ENCODE results near the gene SLC25A44.

Gene SLC25A44

DNA sequence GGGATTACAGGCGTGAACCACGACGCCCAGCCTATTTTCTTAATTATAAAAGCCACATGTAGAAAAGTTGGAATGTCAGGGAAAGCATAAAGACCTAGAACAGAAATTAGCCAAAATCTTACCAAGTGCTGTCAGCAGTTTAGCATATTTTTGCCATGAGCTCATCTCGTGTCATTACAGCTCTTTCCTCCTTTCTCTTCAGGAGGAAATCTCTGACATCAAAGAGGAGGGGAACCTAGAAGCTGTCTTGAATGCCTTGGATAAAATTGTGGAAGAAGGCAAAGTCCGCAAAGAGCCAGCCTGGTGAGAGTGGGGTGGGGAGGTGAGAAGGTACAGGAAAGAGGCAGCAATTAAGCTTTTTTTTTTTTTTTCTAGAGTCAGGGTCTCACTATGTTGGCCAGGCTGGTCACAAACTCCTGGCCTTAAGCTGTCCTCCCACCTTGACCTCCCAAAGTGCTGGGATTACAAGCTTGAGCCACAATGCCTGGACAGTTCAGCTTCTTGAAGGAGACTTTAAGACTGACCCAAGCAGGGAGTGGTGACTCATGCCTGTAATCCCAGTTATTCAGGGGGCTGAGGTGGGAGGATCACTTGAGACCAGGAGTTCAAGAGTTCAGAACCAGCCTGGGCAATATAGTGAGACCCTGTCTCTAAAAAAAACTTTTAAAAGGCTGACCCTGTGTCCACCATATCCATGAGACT, 39.7 kb downstream of the SLC25A44 start:
- no peak for DNase-seq (ENCODE audit: extremely low read depth in 1 of 2, low read depth in 1 of 2)

DNA sequence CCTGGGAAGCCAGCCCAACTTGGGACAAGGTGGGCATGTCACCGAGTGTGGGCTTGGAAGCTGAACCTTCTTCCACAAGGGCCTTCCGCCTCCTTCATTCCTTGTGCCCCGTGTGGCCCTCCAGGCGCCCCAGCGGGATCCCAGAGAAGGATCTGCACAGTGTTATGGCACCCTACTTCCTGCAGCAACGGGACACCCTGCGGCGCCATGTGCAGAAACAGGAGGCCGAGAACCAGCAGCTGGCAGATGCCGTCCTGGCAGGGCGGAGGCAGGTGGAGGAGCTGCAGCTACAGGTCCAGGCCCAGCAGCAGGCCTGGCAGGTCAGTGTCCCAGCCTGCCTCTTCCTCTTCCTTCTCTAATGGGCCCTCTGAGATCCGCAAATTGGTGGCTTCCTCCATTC, 42.3 kb downstream of the SLC25A44 start:
- no peak for DNase-seq (ENCODE audit: extremely low read depth in 1 of 2, low read depth in 1 of 2)

GRCh38 chr1:156238248-156238647, 44.3 kb downstream of the SLC25A44 start:
- DNase-seq (ENCODE audit: extremely low read depth in 1 of 2, low read depth in 1 of 2): no peak

DNA sequence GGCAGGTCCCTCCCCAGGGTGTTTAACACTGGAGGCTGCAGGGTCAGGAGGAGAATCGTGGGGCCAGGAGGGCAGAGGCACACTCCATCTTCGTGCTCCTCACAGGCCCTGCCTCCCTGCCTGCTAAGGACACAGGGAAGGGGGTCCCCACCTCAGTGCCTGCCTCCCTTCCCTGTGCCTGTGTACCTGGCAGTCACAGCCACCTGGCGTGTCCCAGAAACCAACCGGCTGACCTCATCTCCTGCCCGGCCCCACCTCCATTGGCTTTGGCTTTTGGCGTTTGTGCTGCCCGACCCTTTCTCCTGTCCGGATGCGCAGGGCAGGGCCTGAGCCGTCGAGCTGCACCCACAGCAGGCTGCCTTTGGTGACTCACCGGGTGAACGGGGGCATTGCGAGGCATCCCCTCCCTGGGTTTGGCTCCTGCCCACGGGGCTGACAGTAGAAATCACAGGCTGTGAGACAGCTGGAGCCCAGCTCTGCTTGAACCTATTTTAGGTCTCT, 47.5 kb downstream of the SLC25A44 start:
- DNase-seq (ENCODE audit: extremely low read depth in 1 of 2, low read depth in 1 of 2): no peak

- no peak for DNase-seq (ENCODE audit: extremely low read depth in 1 of 2, low read depth in 1 of 2)
These were observed 48.0 kb downstream of the SLC25A44 start, which contains the start of gene BGLAP for GRCh38 chr1:156241926-156242325. BGLAP (plus strand) TSS chr1:156242184; CDS start chr1:156242232, 48 bp downstream.

DNA sequence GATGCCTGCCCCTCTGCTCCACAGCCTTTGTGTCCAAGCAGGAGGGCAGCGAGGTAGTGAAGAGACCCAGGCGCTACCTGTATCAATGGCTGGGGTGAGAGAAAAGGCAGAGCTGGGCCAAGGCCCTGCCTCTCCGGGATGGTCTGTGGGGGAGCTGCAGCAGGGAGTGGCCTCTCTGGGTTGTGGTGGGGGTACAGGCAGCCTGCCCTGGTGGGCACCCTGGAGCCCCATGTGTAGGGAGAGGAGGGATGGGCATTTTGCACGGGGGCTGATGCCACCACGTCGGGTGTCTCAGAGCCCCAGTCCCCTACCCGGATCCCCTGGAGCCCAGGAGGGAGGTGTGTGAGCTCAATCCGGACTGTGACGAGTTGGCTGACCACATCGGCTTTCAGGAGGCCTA, 48.8 kb downstream of the SLC25A44 start:
- DNase-seq (ENCODE audit: extremely low read depth in 1 of 2, low read depth in 1 of 2): no peak

DNA sequence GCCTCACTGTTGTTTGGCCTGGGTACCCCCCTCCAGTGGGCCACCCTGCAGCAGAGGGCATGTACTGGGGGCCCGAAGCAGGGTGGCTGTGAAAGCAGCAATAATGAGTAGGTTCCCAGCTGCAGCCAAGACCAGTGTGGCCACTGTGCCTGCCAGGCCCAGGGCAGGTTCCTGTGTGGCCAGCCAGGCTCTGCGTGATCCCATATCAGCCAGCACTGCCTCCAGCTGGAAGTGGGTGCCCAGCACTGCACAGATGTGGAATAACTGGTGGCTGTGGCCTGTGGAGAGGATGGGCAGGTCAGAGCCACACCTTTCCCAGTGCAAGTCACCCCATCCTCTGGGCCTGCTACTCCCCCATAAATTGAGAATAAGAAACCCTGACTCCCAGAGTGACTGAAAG, 50.2 kb downstream of the SLC25A44 start:
- DNase-seq (ENCODE audit: extremely low read depth in 1 of 2, low read depth in 1 of 2): no peak

DNA sequence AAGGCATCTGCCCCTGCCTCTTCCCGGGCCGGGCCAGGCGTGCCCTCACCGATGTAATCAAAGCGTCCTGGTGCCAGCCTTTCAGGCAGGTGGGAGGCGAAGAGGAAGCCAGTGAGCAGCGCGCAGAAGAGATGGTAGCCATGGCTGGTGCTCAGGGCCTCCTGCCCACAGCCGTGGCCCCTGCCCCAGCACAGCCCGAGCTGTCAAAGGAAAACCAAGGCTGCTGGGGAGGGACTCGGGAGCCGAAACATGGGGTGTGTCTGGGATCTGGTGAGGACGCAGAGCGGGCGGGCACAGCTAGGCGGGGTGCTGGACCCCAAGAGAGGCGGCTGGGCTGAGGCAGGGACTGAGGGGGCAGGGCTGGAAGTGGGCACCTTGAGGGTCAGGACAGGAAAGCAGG, 50.8 kb downstream of the SLC25A44 start:
- no peak for DNase-seq (ENCODE audit: extremely low read depth in 1 of 2, low read depth in 1 of 2)

DNA sequence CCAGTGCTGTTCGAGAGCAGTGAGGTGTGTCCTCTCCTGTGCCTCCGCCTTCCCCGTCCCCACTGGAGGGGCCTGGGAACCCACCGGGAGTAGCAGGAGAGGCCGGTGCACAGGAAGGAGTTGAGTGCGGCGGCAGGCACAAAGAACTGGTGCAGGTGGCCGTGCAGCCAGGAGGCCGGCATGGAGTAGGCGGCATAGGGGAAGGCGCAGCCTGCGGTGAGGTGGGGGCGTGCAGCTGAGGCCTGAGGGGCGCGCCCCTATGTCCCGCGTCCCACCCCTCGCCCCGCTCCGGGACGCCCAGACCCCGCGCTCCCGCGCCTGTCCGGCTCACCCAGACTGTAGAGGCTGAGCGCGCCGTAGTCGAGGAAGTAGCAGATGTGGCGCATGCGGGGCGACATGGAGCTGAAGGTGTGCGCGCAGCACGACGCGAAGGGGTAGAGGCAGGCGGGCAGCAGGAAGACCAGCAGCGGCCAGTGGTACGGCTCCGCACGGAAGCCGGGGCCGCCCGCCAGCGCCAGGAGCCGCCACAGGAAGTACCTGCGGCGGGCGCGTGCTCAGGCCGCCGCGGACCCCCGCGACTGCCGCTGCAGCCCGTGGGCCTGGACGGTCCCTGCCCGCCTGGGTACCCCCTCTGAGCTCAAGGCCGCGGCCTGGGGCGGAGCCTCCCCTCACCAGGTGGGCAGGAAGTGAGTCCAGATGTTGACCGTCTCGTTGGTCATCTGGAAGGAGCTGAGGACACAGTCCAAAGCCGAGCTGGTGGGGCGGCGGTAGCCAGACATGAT, 51.7 kb downstream of the SLC25A44 start:
- no peak for DNase-seq (ENCODE audit: extremely low read depth in 1 of 2, low read depth in 1 of 2)

- DNase-seq (ENCODE audit: extremely low read depth in 1 of 2, low read depth in 1 of 2): no peak
These were observed 52.4 kb downstream of the SLC25A44 start for GRCh38 chr1:156246241-156246780.

DNA sequence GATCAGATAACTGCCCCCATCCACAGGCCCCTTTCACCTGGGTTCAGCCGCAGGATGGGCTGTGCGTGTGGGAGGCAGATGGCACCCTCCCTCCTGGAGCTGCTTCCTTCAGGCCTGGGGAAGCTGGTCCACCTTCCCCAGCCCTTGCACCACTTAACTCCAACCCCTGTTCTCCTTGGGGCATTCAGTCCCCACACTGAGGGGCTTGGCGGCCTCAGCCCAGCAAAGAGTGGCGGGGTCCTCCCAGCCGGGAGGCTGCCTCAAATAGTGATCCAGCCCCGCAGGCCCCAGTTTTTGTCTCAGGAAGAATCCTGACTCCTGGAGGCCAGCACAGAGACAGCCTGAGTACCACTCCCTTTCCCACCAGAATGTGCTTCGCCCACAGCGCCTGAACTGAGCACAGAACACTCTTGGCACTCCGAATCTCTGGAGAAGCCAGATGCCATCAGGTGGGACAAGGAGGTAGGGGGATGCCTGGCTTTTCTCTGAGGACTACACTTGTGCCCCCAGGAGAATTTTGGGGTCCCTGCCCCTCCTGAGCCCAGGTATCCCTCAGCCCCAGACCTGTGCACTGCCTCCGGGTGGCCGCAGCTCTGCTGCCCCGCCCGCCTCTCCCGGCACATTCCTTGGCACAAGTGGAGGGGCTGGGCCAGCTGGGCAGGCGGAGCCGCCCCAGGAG, 53.0 kb downstream of the SLC25A44 start:
- DNase-seq (ENCODE audit: extremely low read depth in 1 of 2, low read depth in 1 of 2): no peak

GRCh38 chr1:156247460-156248322, 53.8 kb downstream of the SLC25A44 start, which contains the start of gene PAQR6:
PAQR6 (minus strand) TSS chr1:156248056; CDS start chr1:156246731, 1,325 bp downstream.
- no peak for DNase-seq (ENCODE audit: extremely low read depth in 1 of 2, low read depth in 1 of 2)

DNA sequence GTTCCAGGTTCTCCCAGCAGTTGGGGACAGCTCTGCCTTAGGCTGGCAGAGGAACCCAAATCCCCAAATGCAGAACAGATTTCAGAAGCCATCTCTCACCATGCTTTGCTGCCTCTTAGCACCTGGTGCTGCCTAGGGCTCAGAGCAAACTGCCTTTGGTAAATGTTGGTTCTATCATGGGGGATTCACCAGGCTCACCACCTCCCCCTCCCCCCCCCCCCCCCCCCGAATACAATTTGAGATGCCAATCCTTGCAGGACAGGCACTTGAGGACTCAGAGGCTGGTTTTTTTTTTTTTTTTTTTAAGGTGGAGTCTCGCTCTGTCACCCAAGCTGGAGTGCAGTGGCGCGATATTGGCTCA, 54.4 kb downstream of the SLC25A44 start:
- no peak for DNase-seq (ENCODE audit: extremely low read depth in 1 of 2, low read depth in 1 of 2)

GRCh38 chr1:156249593-156249992, 55.7 kb downstream of the SLC25A44 start:
- DNase-seq (ENCODE audit: extremely low read depth in 1 of 2, low read depth in 1 of 2): no peak

DNA sequence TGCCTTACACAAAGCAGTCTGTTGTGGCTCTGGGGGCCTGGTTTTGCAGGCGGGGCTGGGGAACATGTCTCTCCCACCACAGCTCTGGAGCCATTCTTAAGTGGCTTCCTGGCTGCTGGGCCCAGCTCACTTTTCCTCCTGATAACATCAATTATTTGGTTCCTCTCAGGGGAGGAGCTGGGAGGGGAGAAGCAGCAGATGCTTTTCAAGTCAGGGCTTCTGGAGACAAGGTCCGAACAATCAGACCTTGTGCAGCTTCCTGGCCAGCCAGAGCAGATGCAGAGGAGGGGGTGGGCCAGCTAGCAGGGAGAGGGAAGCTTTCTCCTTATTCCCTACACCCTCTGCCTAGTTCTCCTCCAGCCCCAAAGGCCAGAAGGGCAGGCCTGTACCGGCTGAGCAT, 57.6 kb downstream of the SLC25A44 start:
- no peak for DNase-seq (ENCODE audit: extremely low read depth in 1 of 2, low read depth in 1 of 2)

GRCh38 chr1:156253634-156254033, 59.7 kb downstream of the SLC25A44 start:
- no peak for DNase-seq (ENCODE audit: extremely low read depth in 1 of 2, low read depth in 1 of 2)

DNA sequence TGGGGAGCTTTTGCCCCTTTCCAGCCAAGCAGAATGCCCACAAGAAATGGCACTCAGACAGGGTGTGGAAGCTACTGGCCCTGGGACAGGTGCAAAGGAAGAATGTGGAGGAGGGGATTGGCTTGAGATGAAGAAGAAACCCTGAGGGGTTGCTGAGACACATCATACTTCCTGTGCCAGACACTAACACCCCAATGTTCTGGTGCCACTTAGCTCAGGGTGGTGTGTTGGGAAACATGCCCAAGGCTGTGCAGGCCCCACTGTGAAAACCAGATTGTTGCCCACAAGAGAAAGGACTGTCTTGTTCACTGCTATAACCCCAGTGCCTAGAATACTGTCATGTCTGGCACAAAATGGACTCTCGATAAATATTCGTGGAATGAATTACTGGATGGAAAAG, 63.8 kb downstream of the SLC25A44 start:
- no peak for DNase-seq (ENCODE audit: extremely low read depth in 1 of 2, low read depth in 1 of 2)

GRCh38 chr1:156258859-156259258, 65.0 kb downstream of the SLC25A44 start:
- DNase-seq (ENCODE audit: extremely low read depth in 1 of 2, low read depth in 1 of 2): no peak

- DNase-seq (ENCODE audit: extremely low read depth in 1 of 2, low read depth in 1 of 2): no peak
These were observed 65.9 kb downstream of the SLC25A44 start for GRCh38 chr1:156259805-156260204.

DNA sequence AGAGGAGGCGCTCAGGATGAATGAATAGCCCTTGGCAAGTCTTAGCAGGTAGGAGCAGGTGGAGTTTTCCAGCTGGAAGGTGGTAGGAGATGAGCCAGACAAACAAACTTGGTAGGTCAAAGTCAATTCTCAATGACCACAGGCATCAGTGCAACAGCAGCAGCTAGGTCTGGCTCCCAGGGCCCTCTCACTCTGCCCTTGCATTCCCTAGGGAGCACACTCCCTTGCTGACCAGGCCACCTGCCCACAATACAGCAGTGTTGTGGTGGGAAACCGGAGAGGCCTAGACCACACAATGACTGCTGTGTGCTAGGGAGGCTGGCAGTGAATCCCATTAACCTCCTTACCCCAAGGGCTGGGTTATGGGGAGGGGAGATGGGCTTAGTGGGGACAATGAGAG, 67.0 kb downstream of the SLC25A44 start:
- no peak for DNase-seq (ENCODE audit: extremely low read depth in 1 of 2, low read depth in 1 of 2)

All from stimulated activated CD8-positive, alpha-beta memory T cell treated with anti-CD3 and anti-CD28 coated beads, Interleukin-7, amount 100 ng/mL, for 48 hours (primary cell).